LNCAP (cell line): Measurements from ENCODE around the gene ELK4.

Source experiments
- CTCF ChIP-seq: fragments of 450-650 bp; IDR thresholded peaks from 2 replicates; pipeline ENCODE4 v1.5.1; 2017; ENCODE audit warnings: mild to moderate bottlenecking

Gene ELK4

DNA sequence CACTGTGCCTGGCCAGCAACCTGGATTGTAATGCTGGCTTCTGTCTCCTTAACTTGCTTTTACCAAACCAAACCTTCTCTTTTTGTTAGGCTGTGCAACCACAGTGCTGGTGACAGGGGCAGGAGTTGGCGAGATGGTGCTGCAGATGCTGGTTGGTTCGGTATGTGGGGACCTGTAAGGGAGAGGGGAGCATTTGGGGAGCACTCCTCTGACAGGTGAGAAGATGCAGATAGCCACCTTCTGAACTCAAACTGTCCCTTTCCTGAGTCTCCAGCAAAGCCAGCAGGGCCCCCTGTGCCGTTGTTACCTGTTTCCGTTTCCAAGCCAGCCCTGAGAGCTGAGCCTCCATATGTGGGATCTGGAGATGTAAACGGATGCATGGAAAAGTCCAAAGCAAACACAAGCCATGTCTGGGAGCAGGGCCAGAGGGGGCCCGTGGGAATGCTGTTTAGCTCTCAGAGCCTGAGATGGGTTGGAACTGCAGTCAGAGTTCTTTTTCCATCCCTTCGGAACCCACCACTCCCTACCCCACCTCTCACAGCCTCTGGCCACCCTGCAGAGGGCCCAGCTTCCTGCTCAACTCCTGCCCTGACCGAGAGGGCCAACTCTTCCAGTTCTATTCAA is 34.0 kb downstream of the ELK4 start:
- TF ChIP-seq CTCF: no peak

DNA sequence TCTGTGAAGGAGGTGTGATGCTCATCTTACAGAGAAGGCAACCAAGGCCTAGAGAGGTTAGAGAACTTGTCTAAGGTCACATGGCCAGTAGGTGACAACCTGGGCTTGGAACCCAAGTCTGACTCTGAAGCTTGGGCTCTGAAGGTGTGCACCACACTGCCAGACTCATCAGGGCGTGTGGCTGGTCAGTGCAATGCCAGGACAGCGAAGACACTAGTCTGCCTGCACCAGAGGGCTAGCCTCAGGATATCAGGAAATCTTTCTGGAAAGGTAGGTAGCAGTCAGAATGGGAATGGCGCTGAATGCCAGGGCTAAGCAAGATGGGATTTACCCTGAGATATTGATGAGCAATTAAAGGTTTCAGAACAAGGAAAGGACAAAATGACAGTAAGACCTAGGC is 34.9 kb downstream of the ELK4 start:
- TF ChIP-seq CTCF: no peak

- TF ChIP-seq CTCF: no peak
These were observed 36.0 kb downstream of the ELK4 start for GRCh38 chr1:205595861-205596260.

DNA sequence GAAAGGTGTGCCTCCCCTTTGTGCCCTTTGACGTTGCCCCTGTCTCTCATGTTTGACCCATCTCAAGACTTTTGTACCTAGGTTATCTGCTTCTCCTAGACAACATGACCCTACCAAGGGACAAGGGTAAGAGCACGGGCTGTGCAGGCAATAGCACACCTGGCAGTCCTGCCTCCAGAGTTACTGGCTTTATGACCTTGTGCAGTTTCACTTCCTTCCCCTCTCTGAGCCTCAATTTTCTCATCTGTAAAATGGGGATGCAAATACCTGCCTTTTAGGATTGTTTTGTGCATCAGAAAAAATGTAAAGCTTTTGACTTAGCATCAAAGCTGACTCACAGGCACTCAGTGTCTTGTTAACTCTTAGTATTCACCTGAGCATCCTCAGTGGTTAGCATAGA is 36.4 kb downstream of the ELK4 start:
- no peak for TF ChIP-seq CTCF

- no peak for TF ChIP-seq CTCF
These were observed 37.0 kb downstream of the ELK4 start for GRCh38 chr1:205594846-205595245.

DNA sequence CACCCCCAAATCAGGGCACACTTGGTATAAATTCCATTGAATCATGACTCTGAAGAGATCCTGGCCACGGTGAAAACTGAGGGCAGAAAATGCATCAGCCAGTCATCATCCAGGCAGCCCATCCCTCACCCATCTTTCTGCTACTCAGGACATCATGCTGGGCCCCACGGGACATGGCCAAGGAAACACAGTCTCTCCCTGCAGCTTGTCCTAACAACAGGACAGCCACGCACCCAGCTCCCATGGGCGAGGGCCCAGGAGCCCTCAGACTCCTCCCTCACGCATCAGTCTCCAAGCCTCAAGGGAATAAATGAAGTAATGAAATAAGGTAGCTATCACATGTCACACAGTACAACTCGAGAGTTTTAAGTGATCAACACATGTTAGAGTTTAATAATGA is 37.8 kb downstream of the ELK4 start:
- no peak for TF ChIP-seq CTCF

- no peak for TF ChIP-seq CTCF
These were observed 38.3 kb downstream of the ELK4 start for GRCh38 chr1:205593532-205593931.

DNA sequence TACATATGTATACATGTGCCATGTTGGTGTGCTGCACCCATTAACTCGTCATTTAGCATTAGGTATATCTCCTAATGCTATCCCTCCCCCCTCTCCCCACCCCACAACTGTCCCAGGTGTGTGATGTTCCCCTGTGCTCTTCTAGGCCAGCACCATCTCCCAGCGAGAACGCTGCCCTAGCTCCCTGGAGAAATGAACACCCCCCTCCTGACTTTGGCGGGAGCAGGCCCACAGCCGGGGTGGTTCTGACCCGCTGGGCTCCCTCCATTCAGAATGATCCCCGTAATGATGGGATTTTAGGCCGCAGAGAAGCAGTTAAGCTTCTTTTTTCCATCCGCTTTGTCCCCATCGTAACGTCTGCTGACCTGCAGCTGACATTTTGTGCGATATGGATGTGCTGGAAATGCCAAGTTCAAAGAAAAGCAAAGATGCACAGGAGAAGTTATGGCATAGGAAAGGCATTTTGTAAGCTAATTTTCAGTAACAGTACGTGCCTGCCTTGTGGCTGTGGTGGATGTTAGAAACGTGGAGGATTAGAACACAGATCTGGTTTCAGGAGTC is 39.3 kb downstream of the ELK4 start:
- no peak for TF ChIP-seq CTCF
